Stimulated activated CD8-positive, alpha-beta memory T cell treated with anti-CD3 and anti-CD28 coated beads, Interleukin-4, amount 100 ng/mL, for 4 hours (primary cell): ENCODE measurements around the gene BTBD9.
"Not testable (repeated sequence)": the region's sequence is repeated elsewhere in the genome, so short reads cannot be mapped to it uniquely, and the experiment has no call there.

Source experiments
- DNase-seq, 2 donors: peaks; one replicate each; pipeline ENCODE4 v3.0.0-alpha.2; 2020; ENCODE audit warnings: low read depth in 2 of 2, low spot score in 1 of 2

The BTBD9 gene

GRCh38 chr6:38133932-38134703 is 505.6 kb downstream of the BTBD9 start:
- DNase-seq, result no peak

DNA sequence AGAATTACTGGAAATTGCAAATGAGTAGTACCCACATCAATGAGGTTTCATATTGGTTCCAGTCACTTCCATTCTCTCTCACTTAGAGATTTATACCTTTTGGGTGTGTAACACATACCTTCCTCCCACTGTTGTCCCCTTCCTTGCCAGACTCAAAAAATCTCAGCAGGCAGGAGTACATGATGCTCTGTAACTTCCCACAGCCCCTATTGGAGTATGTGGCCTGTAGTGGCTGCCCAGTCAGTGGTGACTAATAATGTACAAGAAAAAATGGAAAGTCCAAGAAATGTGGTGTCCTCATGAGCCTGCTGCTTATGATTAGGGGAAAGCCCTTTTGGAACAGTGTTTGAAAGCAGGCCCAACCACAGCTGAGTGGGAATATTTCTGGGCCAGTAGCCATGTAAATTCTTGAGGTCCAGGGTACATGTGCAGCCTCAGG is 508.2 kb downstream of the BTBD9 start:
- DNase-seq, result no peak

DNA sequence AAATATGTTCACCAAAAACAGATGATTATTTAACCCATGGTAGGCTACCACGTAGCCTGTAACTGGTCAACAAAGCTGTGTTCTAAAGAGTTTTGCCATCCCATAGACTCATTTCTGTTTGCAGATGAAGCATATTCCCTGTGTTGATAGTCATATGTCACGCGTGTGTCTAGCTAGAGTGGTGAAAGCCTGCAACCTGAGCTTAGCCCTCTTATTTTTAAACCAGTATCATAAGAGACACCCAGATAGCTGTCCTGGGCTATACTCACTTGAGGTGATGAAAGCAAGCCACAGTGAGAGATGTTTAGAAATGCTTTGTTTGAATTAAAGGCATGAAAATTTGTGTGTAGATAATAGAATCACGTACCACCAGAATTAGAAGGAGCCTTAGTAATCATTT is 512.4 kb downstream of the BTBD9 start:
- DNase-seq, result no peak

DNA sequence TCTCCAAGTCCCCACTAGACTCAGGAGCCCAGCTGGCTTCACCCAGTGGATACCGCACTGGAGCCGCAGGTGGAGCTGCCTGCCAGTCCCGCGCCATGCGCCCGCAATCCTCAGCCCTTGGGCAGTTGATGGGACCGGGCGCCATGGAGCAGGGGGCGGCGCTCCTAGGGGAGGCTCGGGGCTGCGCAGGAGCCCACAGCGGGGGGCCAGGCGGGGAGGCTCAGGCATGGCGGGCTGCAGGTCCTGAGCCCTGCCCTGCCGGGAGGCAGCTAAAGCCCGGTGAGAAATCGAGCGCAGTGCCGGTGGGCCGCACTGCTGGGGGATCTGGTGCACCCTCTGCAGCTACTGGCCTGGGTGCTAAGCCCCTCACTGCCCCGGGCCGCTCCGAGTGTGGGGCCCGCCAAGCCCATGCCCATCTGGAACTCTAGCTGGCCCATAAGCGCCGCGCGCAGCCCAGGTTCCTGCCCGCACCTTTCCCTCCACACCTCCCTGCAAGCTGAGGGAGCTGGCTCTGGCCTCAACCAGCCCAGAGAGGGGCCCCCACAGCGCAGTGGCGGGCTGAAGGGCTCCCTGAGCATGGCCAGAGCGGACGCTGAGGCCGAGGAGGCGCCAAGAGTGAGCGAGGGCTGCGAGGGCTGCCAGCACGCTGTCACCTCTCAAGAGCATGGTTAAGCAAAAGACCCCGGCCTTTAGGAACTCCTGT is 515.4 kb downstream of the BTBD9 start:
- not testable (repeated sequence) for DNase-seq

DNA sequence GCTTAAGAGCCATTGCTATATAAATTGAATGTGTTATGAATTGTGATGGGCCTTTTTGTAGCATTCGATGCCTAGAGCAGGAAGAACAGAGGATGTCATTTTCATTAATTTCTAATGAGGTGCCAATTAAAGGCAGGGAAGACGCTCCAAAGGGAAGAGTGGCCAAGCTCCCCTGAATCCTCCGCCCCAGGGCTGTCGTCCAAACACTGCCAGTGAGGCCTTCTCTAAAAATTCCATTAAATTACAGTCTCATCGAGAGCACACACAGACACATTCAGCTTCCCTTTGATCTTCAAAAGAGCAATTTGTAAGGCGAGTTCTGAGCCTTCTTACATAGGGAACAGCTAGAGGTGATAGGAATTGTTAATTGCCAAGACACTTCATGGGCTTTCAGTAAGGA is 520.2 kb downstream of the BTBD9 start:
- no peak for DNase-seq

GRCh38 chr6:38118791-38119365 is 520.9 kb downstream of the BTBD9 start:
- DNase-seq, result no peak
